Thyroid gland (tissue), 4 donors: ENCODE results near the gene CHRDL2. TPM values are rescaled to one million over a fixed set of nuclear protein-coding genes. Genes with fewer than 3 reads are reported as not detected.

Experiments used
- DNase-seq, 2 donors: peaks; one replicate each; pipeline ENCODE4 v3.0.0-alpha.2; 2019
- H3K27ac ChIP-seq, 3 donors: fragments of 200-600 bp; sonication (generic); 1 replicate in 2 of 3; 2 replicates in 1 of 3; pipeline ENCODE4 v1.5.1; 2016 to 2019; ENCODE audit warnings: mild to moderate bottlenecking in 1 of 3, moderate library complexity in 1 of 3
- H3K27me3 ChIP-seq: fragments of 200-600 bp; sonication (generic); one replicate; pipeline ENCODE4 v1.5.1; 2019
- H3K36me3 ChIP-seq, 2 donors: fragments of 200-600 bp; sonication (generic); one replicate each; pipeline ENCODE4 v1.5.1; 2016 to 2019
- H3K4me1 ChIP-seq, 2 donors: fragments of 200-600 bp; sonication (generic); one replicate each; pipeline ENCODE4 v1.5.1; 2017 to 2019
- H3K4me3 ChIP-seq, 3 donors: fragments of 200-600 bp; sonication (generic); replicated peaks in 1 of 3; 1 replicate in 2 of 3; 2 replicates in 1 of 3; pipeline ENCODE4 v1.5.1; 2016; ENCODE audit warnings: mild to moderate bottlenecking in 1 of 3
- H3K9me3 ChIP-seq: fragments of 200-600 bp; sonication (generic); one replicate; pipeline ENCODE4 v1.5.1; 2017
- POLR2A ChIP-seq, 2 donors: fragments of 450-650 bp; IDR thresholded peaks; one replicate each; pipeline ENCODE4 v1.6.1; 2017; ENCODE audit warnings: antibody characterized with exemption in 2 of 2, mild to moderate bottlenecking in 2 of 2, moderate library complexity in 1 of 2
- WGBS, 2 donors: methylation state at CpG; one replicate each; pipeline ENCODE4 v1.1.5; 2017; 5-methylcytosine and 5-hydroxymethylcytosine counted together
- intact Hi-C: fragments of 100-400 bp; cut with DNase I; formaldehyde crosslinking; loops from one replicate; pipeline ENCODE4 v1.15.1; 2023
- total RNA-seq, 4 donors: library from RNA; depleted of rRNA; stranded (reverse); fragments of >200 nt; gene quantifications; one replicate each; pipeline ENCODE4 v1.2.3, GENCODE V29; 2016
- TF ChIP-seq, protein P1 (sequence below), 6 experiments: fragments of 200-600 bp in 3 of 6; fragments of 450-650 bp in 3 of 6; sonication (generic) in 3 of 6; IDR thresholded peaks; one replicate each; pipeline ENCODE4 v1.5.1; 2016 to 2019; ENCODE audit warnings: antibody characterized with exemption in 6 of 6, mild to moderate bottlenecking in 2 of 6, inconsistent platforms in 1 of 6, moderate library complexity in 1 of 6

CHRDL2 gene
- total RNA-seq, 4 donors from 2014 or later, result not detected

DNA sequence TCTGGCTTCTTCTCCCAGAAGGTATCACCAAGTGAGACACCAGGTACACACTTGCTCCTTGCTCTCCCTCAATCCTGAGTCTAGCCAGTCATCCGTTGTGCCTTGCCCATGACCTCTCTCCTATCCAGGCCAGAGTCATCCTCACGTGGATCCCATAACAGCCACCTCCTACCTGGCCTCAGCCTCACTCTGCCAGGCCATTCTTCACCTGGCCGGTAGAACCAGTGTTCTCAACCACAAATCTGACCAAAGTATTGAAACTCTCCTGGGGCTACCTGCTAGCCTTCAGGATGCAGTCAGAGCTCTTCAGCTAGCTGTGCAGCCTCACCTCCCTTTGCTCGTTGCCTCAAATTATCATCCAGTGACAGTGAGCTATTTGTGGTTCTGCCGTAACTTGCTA is 37.7 kb downstream of the CHRDL2 start:
- no peak overlapping the region for H3K4me3 ChIP-seq
- no peak for TF ChIP-seq POLR2A (IDR thresholded peaks at IDR 0.05)
- TF ChIP-seq, protein P1, sequence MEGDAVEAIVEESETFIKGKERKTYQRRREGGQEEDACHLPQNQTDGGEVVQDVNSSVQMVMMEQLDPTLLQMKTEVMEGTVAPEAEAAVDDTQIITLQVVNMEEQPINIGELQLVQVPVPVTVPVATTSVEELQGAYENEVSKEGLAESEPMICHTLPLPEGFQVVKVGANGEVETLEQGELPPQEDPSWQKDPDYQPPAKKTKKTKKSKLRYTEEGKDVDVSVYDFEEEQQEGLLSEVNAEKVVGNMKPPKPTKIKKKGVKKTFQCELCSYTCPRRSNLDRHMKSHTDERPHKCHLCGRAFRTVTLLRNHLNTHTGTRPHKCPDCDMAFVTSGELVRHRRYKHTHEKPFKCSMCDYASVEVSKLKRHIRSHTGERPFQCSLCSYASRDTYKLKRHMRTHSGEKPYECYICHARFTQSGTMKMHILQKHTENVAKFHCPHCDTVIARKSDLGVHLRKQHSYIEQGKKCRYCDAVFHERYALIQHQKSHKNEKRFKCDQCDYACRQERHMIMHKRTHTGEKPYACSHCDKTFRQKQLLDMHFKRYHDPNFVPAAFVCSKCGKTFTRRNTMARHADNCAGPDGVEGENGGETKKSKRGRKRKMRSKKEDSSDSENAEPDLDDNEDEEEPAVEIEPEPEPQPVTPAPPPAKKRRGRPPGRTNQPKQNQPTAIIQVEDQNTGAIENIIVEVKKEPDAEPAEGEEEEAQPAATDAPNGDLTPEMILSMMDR (IDR thresholded peaks at IDR 0.05), result no peak
- no peak for DNase-seq
- no peaks in the 10 kb centered on the region for H3K36me3 ChIP-seq
- intact Hi-C loops, result no loop called here
- H3K9me3 ChIP-seq, result no peaks in the 10 kb centered on the region
- WGBS, 2 donors, result 83 to 87% methylated on average over 5 of the region's 5 CpGs
- no peak overlapping the region for H3K27ac ChIP-seq
- peaks cover 0 to 20% of the 10 kb centered on the region in 2 donors for H3K4me1 ChIP-seq
- H3K27me3 ChIP-seq, result no peaks in the 10 kb centered on the region

DNA sequence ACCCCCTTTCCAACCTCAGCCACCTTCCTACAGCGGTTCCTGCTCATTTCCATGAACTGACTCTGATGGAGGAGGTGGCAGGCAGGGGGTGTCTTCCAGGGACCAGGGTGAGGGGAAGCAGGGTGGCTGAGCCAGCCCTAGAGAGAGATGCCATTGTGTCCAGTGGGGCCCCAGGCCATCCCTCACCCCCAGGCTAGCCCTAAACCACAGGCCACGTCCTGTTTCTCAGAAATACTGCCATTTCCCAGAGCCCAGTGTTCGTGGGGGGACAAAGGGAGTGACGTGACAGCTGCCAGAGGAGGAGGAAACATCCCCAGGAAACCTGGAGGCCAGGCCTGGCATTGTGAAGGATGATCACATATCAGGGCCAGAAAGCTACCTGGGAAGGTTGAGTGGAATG is 39.5 kb downstream of the CHRDL2 start:
- no peak for TF ChIP-seq POLR2A (IDR thresholded peaks at IDR 0.05)
- TF ChIP-seq, protein P1 (IDR thresholded peaks at IDR 0.05), result no peak
- H3K4me1 ChIP-seq, result peaks cover 0 to 11% of the 10 kb centered on the region in 2 donors
- H3K4me3 ChIP-seq, result no peak overlapping the region
- H3K36me3 ChIP-seq, result no peaks in the 10 kb centered on the region
- intact Hi-C loops, result no loop called here
- no peaks in the 10 kb centered on the region for H3K27me3 ChIP-seq
- H3K9me3 ChIP-seq, result no peaks in the 10 kb centered on the region
- H3K27ac ChIP-seq, result no peak overlapping the region
- no peak for DNase-seq
- WGBS, 2 donors, result 73 to 82% methylated on average over 4 of the region's 4 CpGs

DNA sequence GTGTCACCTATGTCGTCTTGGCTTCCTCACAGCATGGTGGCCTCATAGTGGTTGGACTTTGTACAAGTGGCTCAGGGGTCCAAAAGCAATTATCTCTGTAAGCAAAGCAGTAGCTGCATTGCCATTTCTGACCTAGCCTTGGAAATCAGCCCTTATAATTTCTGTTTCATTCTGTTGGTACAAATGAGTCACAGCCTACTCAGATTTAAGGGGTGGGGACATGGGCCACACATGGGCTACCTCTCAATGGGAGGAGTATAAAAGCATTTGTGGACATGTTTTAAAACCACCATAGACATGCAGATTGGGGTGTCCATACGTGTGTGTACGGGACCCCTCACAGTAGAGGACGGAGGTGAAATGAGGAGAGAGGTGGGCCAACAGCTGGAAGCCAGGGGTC is 41.6 kb downstream of the CHRDL2 start:
- Histone ChIP-seq H3K27me3 (no peaks in the 10 kb centered on the region), H3K27ac (no peak overlapping the region), H3K4me3 (no peak overlapping the region), H3K4me1 (peaks cover 0 to 4% of the 10 kb centered on the region in 2 donors), H3K36me3 (no peaks in the 10 kb centered on the region), H3K9me3 (no peaks in the 10 kb centered on the region)
- intact Hi-C loops, result no loop called here
- WGBS, 2 donors, result 95 to 99% methylated on average over 4 of the region's 4 CpGs
- no peak for DNase-seq
- TF ChIP-seq, protein P1 (IDR thresholded peaks at IDR 0.05), result no peak
- TF ChIP-seq POLR2A (IDR thresholded peaks at IDR 0.05), result no peak

DNA sequence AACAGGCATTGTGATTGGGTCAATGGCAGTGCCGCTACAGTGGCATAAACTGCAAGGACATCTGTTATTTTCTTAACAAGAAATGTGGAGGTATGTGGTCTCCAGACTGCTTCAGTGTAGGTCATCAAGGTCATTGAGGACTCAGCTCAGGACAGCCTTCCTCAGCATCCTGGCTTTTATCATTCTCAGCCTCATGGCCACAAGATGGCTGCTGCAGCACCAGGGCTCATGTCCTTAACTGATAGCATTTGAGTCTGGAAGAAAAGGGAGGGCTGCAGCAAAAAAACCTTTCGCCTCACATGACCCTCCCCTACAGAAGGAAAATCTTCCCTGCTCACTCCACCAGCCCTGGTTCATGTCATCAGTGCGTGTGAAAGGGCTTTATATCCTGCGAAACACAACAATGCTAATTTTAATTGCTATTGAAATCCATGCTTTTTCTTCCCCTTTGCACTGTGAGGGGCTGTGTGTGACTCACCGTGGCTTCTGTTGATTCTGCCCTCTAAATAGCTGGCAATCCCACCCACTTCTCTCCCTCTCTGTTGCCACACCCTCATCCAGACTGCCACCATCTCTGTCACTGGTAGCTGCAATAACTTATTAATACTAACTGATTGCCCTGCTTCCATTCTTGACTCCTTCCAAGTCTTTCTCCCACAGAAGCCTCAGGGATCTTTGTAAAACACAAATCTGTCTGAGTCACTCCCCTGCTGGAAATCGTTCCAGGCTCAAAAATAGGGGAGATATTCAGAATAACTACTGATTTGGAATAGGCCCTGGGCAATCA is 43.8 kb downstream of the CHRDL2 start:
- 77 to 80% methylated on average over 6 of the region's 6 CpGs for WGBS, 2 donors
- Histone ChIP-seq H3K27me3 (no peaks in the 10 kb centered on the region), H3K36me3 (no peaks in the 10 kb centered on the region), H3K4me3 (no peak overlapping the region), H3K4me1 (peaks cover 5 to 26% of the 10 kb centered on the region in 2 donors), H3K9me3 (no peaks in the 10 kb centered on the region), H3K27ac (no peak overlapping the region)
- no peak for TF ChIP-seq POLR2A (IDR thresholded peaks at IDR 0.05)
- TF ChIP-seq, protein P1 (IDR thresholded peaks at IDR 0.05), result no peak
- no peak for DNase-seq
- intact Hi-C loops, result no loop called here

GRCh38 chr11:74686792-74687191 is 44.4 kb downstream of the CHRDL2 start:
- H3K4me1 ChIP-seq, result peaks cover 11 to 32% of the 10 kb centered on the region in 2 donors
- intact Hi-C loops, result no loop called here
- no peak overlapping the region for H3K4me3 ChIP-seq
- no peaks in the 10 kb centered on the region for H3K36me3 ChIP-seq
- H3K27me3 ChIP-seq, result no peaks in the 10 kb centered on the region
- no peak for DNase-seq
- 88 to 89% methylated on average over 4 of the region's 4 CpGs for WGBS, 2 donors
- no peaks in the 10 kb centered on the region for H3K9me3 ChIP-seq
- no peak for TF ChIP-seq POLR2A (IDR thresholded peaks at IDR 0.05)
- TF ChIP-seq, protein P1 (IDR thresholded peaks at IDR 0.05), result no peak
- H3K27ac ChIP-seq, result no peak overlapping the region
